H1 (cell line): ENCODE measurements around the gene PACS1. TPM values are rescaled to one million over a fixed set of nuclear protein-coding genes. Genes with fewer than 3 reads are reported as not detected.

Source experiments
- CTCF ChIA-PET: fragments of 300-600 bp; sonication (Branson Sonifier 250); formaldehyde crosslinking; loops from one replicate; lab custom pipeline; 2021; ENCODE audit not compliant: partially characterized antibody; lab: Charles Lee
- POLR2A ChIA-PET: fragments of 300-600 bp; sonication (Branson Sonifier 250); formaldehyde crosslinking; loops from one replicate; lab custom pipeline; 2021; ENCODE audit warnings: inconsistent platforms; ENCODE audit not compliant: partially characterized antibody; lab: Charles Lee
- DNase-seq, 2 experiments: peaks; one replicate each; pipeline versions ENCODE4 v3.0.0 to v3.0.0-alpha.2; 2010 to 2022; ENCODE audit warnings: low spot score in 2 of 2, low read depth in 1 of 2, mixed read lengths in 1 of 2
- FAIRE-seq: peaks from 2 replicates; lab custom pipeline; 2011; peaks lifted over from hg19 to GRCh38; lab: Jason Lieb, UNC
- H2AFZ ChIP-seq: 2 replicates; pipeline ENCODE4 v1.8.1; 2012; ENCODE audit warnings: low read length, inconsistent platforms
- H2AK5ac ChIP-seq: 2 replicates; pipeline ENCODE4 v1.6.1; 2013; ENCODE audit warnings: low read depth, low read length
- H2BK120ac ChIP-seq: replicated peaks from 2 replicates; pipeline ENCODE3; 2013; ENCODE audit warnings: low read depth, low read length, inconsistent platforms
- H2BK12ac ChIP-seq: 2 replicates; pipeline ENCODE4 v1.6.1; 2013; ENCODE audit warnings: low read depth, low read length
- H2BK15ac ChIP-seq: 2 replicates; pipeline ENCODE4 v1.6.1; 2013; ENCODE audit warnings: low read length
- H2BK20ac ChIP-seq: 2 replicates; pipeline ENCODE4 v1.6.1; 2013; ENCODE audit warnings: low read length
- H2BK5ac ChIP-seq: 2 replicates; pipeline ENCODE4 v1.6.1; 2013; ENCODE audit warnings: low read depth, low read length
- H3K14ac ChIP-seq: 2 replicates; pipeline ENCODE4 v1.6.1; 2013; ENCODE audit warnings: inconsistent platforms; ENCODE audit not compliant: insufficient read length
- H3K18ac ChIP-seq: 2 replicates; pipeline ENCODE4 v1.6.1; 2013; ENCODE audit warnings: low read length; ENCODE audit errors: extremely low read depth
- H3K23ac ChIP-seq: 2 replicates; pipeline ENCODE4 v1.6.1; 2013; ENCODE audit warnings: inconsistent platforms; ENCODE audit not compliant: insufficient read length
- H3K23me2 ChIP-seq: 2 replicates; pipeline ENCODE4 v1.6.1; 2013; ENCODE audit warnings: low read depth, low read length
- H3K27ac ChIP-seq: 2 replicates; pipeline ENCODE4 v1.6.1; 2011; ENCODE audit warnings: low read depth, low read length, inconsistent platforms
- H3K27me3 ChIP-seq, 4 experiments: replicated peaks in 1 of 4; 1 replicate in 1 of 4; 2 replicates in 3 of 4; pipeline versions ENCODE4 v1.6.1 to v1.8.1; 2011 to 2013; ENCODE audit warnings: low read length in 3 of 4, mild to moderate bottlenecking in 3 of 4, inconsistent platforms in 2 of 4, mixed read lengths in 2 of 4, moderate library complexity in 1 of 4; ENCODE audit not compliant: control insufficient read depth in 3 of 4, insufficient read depth in 3 of 4; ENCODE audit errors: extremely low read depth in 1 of 4
- H3K36me3 ChIP-seq, 4 experiments: 2 replicates each; pipeline versions ENCODE4 v1.6.1 to v1.8.1; 2011 to 2013; ENCODE audit warnings: mild to moderate bottlenecking in 4 of 4, low read length in 3 of 4, moderate library complexity in 2 of 4, control low read depth in 1 of 4, inconsistent platforms in 1 of 4; ENCODE audit not compliant: insufficient read depth in 4 of 4, control insufficient read depth in 2 of 4
- H3K4ac ChIP-seq: replicated peaks from 2 replicates; pipeline ENCODE3; 2013; ENCODE audit warnings: low read length, low read depth, mixed read lengths, inconsistent platforms; ENCODE audit not compliant: insufficient read length
- H3K4me1 ChIP-seq, 4 experiments: replicated peaks in 1 of 4; 1 replicate in 1 of 4; 2 replicates in 3 of 4; pipeline versions ENCODE4 v1.6.1 to v1.8.1; 2011 to 2013; ENCODE audit warnings: low read length in 3 of 4, inconsistent platforms in 2 of 4, mixed read lengths in 1 of 4; ENCODE audit not compliant: insufficient read depth in 4 of 4, control insufficient read depth in 3 of 4
- H3K4me2 ChIP-seq, 2 experiments: 2 replicates each; pipeline versions ENCODE4 v1.6.1 to v1.8.1; 2011 to 2013; ENCODE audit warnings: low read depth in 2 of 2, low read length in 2 of 2, control low read depth in 1 of 2, inconsistent platforms in 1 of 2, mild to moderate bottlenecking in 1 of 2; ENCODE audit not compliant: insufficient read depth in 1 of 2
- H3K4me3 ChIP-seq, 4 experiments: fragments of 200-600, 300-600 bp in 1 of 4; sonication (generic), shearing (Covaris generic), sonication (Bioruptor Twin) in 1 of 4; 2 replicates each; pipeline versions ENCODE4 v1.5.1 to v1.8.1; 2011 to 2016; ENCODE audit warnings: low read length in 4 of 4, low read depth in 3 of 4, control low read depth in 2 of 4, inconsistent platforms in 2 of 4, mild to moderate bottlenecking in 2 of 4, mixed read lengths in 1 of 4, moderate library complexity in 1 of 4; ENCODE audit not compliant: insufficient read depth in 2 of 4; ENCODE audit errors: extremely low read depth in 1 of 4
- H3K56ac ChIP-seq: replicated peaks from 2 replicates; pipeline ENCODE3; 2013; ENCODE audit warnings: low read depth, mild to moderate bottlenecking, mixed read lengths, low read length, inconsistent platforms; ENCODE audit not compliant: insufficient read length
- H3K79me1 ChIP-seq: 2 replicates; pipeline ENCODE4 v1.6.1; 2013; ENCODE audit warnings: low read depth, low read length, control low read depth
- H3K79me2 ChIP-seq, 2 experiments: 2 replicates each; pipeline versions ENCODE4 v1.6.1 to v1.8.1; 2012 to 2013; ENCODE audit warnings: low read length in 2 of 2, mild to moderate bottlenecking in 2 of 2, inconsistent platforms in 1 of 2; ENCODE audit not compliant: insufficient read depth in 2 of 2, control insufficient read depth in 1 of 2
- H3K9ac ChIP-seq, 4 experiments: replicated peaks in 1 of 4; 1 replicate in 1 of 4; 2 replicates in 3 of 4; pipeline versions ENCODE4 v1.6.1 to v1.8.1; 2011 to 2013; ENCODE audit warnings: low read depth in 3 of 4, low read length in 3 of 4, control low read depth in 2 of 4, mild to moderate bottlenecking in 2 of 4, moderate library complexity in 2 of 4, inconsistent platforms in 1 of 4; ENCODE audit errors: extremely low read depth in 1 of 4
- H3K9me3 ChIP-seq, 2 experiments: 2 replicates each; pipeline versions ENCODE4 v1.6.1 to v1.8.1; 2012 to 2013; ENCODE audit warnings: mild to moderate bottlenecking in 2 of 2, moderate library complexity in 2 of 2, control low read depth in 1 of 2, inconsistent platforms in 1 of 2, low read depth in 1 of 2, low read length in 1 of 2, mixed read lengths in 1 of 2; ENCODE audit not compliant: insufficient read depth in 2 of 2
- H4K20me1 ChIP-seq, 2 experiments: replicated peaks in 1 of 2; 2 replicates each; pipeline versions ENCODE3 to v1.8.1; 2011 to 2013; ENCODE audit warnings: inconsistent platforms in 2 of 2, low read length in 2 of 2, mild to moderate bottlenecking in 1 of 2; ENCODE audit not compliant: insufficient read depth in 2 of 2, control insufficient read depth in 1 of 2
- H4K5ac ChIP-seq: 2 replicates; pipeline ENCODE4 v1.6.1; 2013; ENCODE audit warnings: low read length, low read depth, mixed read lengths, inconsistent platforms; ENCODE audit not compliant: insufficient read length
- H4K8ac ChIP-seq: 2 replicates; pipeline ENCODE4 v1.8.0; 2013; ENCODE audit warnings: mild to moderate bottlenecking, moderate library complexity, low read length, inconsistent platforms; ENCODE audit not compliant: insufficient read depth; ENCODE audit errors: extremely low read depth
- H4K91ac ChIP-seq: replicated peaks from 2 replicates; pipeline ENCODE3; 2013; ENCODE audit warnings: low read length, mixed read lengths, inconsistent platforms; ENCODE audit not compliant: insufficient read length
- BRCA1 ChIP-seq: IDR thresholded peaks from 2 replicates; pipeline ENCODE4 v1.6.1; 2012; ENCODE audit warnings: low read depth, low read length, improper control_type of control experiment
- CEBPB ChIP-seq: IDR thresholded peaks from 2 replicates; pipeline ENCODE4 v1.6.1; 2012; ENCODE audit warnings: low read depth, low read length
- CHD1 ChIP-seq: IDR thresholded peaks from 2 replicates; pipeline ENCODE4 v1.6.1; 2012; ENCODE audit warnings: low read depth, low read length, improper control_type of control experiment
- CTBP2 ChIP-seq: IDR thresholded peaks from 2 replicates; pipeline ENCODE4 v1.7.0; 2011; ENCODE audit warnings: borderline replicate concordance, mild to moderate bottlenecking, moderate library complexity, mixed read lengths, low read length; ENCODE audit not compliant: insufficient read depth, insufficient read length
- GABPA ChIP-seq: IDR thresholded peaks from 2 replicates; pipeline ENCODE4 v1.6.1; 2011; ENCODE audit warnings: mild to moderate bottlenecking, low read length, moderate library complexity, borderline replicate concordance; ENCODE audit not compliant: insufficient read depth
- GTF2F1 ChIP-seq: IDR thresholded peaks from 2 replicates; pipeline ENCODE4 v1.6.1; 2012; ENCODE audit warnings: low read depth, low read length, improper control_type of control experiment, borderline replicate concordance
- KDM5A ChIP-seq: fragments of 200-600 bp; IDR thresholded peaks from 2 replicates; pipeline ENCODE4 v1.7.1; 2012; ENCODE audit warnings: mild to moderate bottlenecking, low read length, inconsistent platforms, mixed read lengths
- MAFK ChIP-seq: IDR thresholded peaks from 2 replicates; pipeline ENCODE4 v1.6.1; 2012; ENCODE audit warnings: low read depth, mild to moderate bottlenecking, improper control_type of control experiment, low read length
- POLR2A ChIP-seq, 2 experiments: IDR thresholded peaks; 1 replicate in 1 of 2; 2 replicates in 1 of 2; pipeline ENCODE4 v1.6.1; 2011; ENCODE audit warnings: low read depth in 2 of 2, low read length in 2 of 2, mild to moderate bottlenecking in 2 of 2; ENCODE audit errors: control extremely low read depth in 1 of 2
- POLR2AphosphoS5 ChIP-seq: IDR thresholded peaks from 2 replicates; pipeline ENCODE4 v1.6.1; 2011; ENCODE audit warnings: low read depth, low read length
- SIX5 ChIP-seq: IDR thresholded peaks from 2 replicates; pipeline ENCODE4 v1.6.1; 2011; ENCODE audit warnings: mild to moderate bottlenecking, low read depth, low read length
- TEAD4 ChIP-seq: IDR thresholded peaks from 2 replicates; pipeline ENCODE4 v1.6.1; 2012; ENCODE audit warnings: low read depth, low read length, inconsistent platforms, mixed read lengths
- WGBS, 2 experiments: shearing (Covaris generic) in 1 of 2; methylation state at CpG; one replicate each; pipeline versions ENCODE4 v1.1.6 to v1.1.7; 2013 to 2015; ENCODE audit warnings: low lambda C conversion rate in 2 of 2, mixed read lengths in 2 of 2, inconsistent platforms in 1 of 2, low coverage in 1 of 2, missing lambda C conversion rate in 1 of 2; ENCODE audit not compliant: insufficient replicate concordance in 2 of 2, insufficient coverage in 1 of 2, insufficient read length in 1 of 2; ENCODE audit errors: extremely low coverage in 1 of 2, missing lambda C conversion rate in 1 of 2; 5-methylcytosine and 5-hydroxymethylcytosine counted together
- polyA plus RNA-seq, 7 experiments: library from polyadenylated mRNA; depleted of rRNA in 3 of 7; stranded (reverse) in 5 of 7; unstranded in 2 of 7; fragments of >200 nt in 5 of 7; fragments of 200-250 nt in 2 of 7; gene quantifications; 1 replicate in 5 of 7; 2 replicates in 1 of 7; 4 replicates in 1 of 7; pipeline versions ENCODE4 v1.2.1 to v1.2.3, GENCODE V29; 2011 to 2013; ENCODE audit warnings: missing spikeins in 2 of 7, mixed read lengths in 2 of 7
- total RNA-seq: library from RNA; stranded (reverse); fragmentation: NEBNext Ultra II Directional; extraction: Animal tissue kit (Norgen Biotek cat#: 25700); gene quantifications from 2 replicates; pipeline ENCODE4 v1.2.1, GENCODE V29; 2021
- TF ChIP-seq, protein P1 (sequence below): IDR thresholded peaks from 2 replicates; pipeline ENCODE4 v1.6.1; 2012; ENCODE audit warnings: low read length, inconsistent platforms

PACS1 gene
- total and polyA plus RNA-seq, 2 of the 8 experiments (the other 6 are each of a cell fraction or from before 2014, with no cell fraction given), result 11.5 to 36.0 TPM

DNA sequence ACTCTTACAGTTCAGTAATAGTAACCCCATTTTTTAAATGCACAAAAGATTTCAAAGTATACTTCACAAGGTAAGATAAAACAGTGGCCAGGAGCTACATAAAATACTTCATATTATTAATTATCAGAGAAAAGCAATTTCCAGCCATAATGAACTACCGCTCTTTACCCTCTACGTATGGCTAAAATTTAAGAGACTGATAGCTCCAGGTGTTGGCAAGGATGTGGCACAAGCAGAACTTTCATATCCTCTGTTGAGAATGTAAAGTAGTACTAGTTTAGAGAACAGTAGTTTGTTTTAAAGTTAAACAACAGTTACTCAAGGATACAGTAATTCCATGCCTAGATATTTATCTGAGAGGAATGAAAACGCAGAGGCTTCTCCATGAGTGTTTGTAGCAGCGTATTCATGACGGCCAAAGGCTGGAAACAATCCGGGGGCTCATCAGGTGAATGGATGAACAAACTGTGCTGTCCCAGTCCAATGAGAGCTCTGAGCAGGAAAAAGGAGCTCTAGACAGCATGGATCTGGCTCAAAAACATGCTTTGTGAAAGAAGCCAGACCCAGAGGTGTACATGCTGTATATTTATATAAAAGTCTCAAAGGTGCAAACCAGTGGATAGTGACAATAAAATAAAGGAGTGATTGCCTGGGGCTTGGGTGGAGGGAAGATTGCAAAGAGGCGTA, 85.5 kb downstream of the PACS1 start:
- no peak for DNase-seq
- Histone ChIP-seq H2BK15ac (no peak overlapping the region), H4K20me1 (no peaks in the 10 kb centered on the region), H3K4me2 (no peak overlapping the region), H3K18ac (no peak overlapping the region), H3K4me1 (no peaks in the 10 kb centered on the region), H2BK5ac (no peak overlapping the region), H3K27ac (no peak overlapping the region), H3K14ac (no peak overlapping the region), H2BK20ac (no peak overlapping the region), H3K4ac (no peak overlapping the region), H3K23ac (no peak overlapping the region), H2AFZ (no peak overlapping the region), H3K4me3 (no peak overlapping the region), H3K27me3 (no peaks in the 10 kb centered on the region), H2BK120ac (no peak overlapping the region), H4K91ac (no peak overlapping the region), H3K56ac (no peak overlapping the region), H3K9me3 (no peaks in the 10 kb centered on the region), H4K8ac (no peak overlapping the region), H3K79me2 (no peaks in the 10 kb centered on the region), H4K5ac (no peak overlapping the region), H2AK5ac (no peak overlapping the region), H3K9ac (no peak overlapping the region), H2BK12ac (no peak overlapping the region), H3K79me1 (no peaks in the 10 kb centered on the region; the same call in 1 of the 2 replicates), H3K23me2 (peaks cover 2% of the 10 kb centered on the region; the same call in 1 of the 2 replicates), H3K36me3 (no peaks in the 10 kb centered on the region)
- ChIA-PET CTCF (interaction anchor here (0.7 to 1.6 kb wide), 3 partner anchors 9 to 67 kb away, joined by 3 read pairs; no protein-coding TSS in a partner anchor), POLR2A (no interaction called here)
- WGBS, 2 experiments, result 93% methylated on average over 7 of the region's 7 CpGs; no CpG with 5 or more reads in 1 of the 2 experiments
- FAIRE-seq, result no peak
- TF ChIP-seq CHD1 (no peak), SIX5 (no peak), CEBPB (no peak), BRCA1 (no peak), GTF2F1 (no peak), POLR2AphosphoS5 (no peak), KDM5A (no peak), MAFK (no peak), CTBP2 (no peak), TEAD4 (no peak), GABPA (no peak), POLR2A (IDR thresholded peaks at IDR 0.05; ENCODE audit: control extremely low read depth in 1 of 2, low read depth in 2 of 2, low read length in 2 of 2) (no peak)
- TF ChIP-seq, protein P1, sequence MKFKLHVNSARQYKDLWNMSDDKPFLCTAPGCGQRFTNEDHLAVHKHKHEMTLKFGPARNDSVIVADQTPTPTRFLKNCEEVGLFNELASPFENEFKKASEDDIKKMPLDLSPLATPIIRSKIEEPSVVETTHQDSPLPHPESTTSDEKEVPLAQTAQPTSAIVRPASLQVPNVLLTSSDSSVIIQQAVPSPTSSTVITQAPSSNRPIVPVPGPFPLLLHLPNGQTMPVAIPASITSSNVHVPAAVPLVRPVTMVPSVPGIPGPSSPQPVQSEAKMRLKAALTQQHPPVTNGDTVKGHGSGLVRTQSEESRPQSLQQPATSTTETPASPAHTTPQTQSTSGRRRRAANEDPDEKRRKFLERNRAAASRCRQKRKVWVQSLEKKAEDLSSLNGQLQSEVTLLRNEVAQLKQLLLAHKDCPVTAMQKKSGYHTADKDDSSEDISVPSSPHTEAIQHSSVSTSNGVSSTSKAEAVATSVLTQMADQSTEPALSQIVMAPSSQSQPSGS, result no peak
